ENCODE measurements around the gene MAP2K5. TPM values are rescaled to one million over a fixed set of nuclear protein-coding genes. Genes with fewer than 3 reads are reported as not detected.

MAP2K5 gene
- total and polyA plus RNA-seq, 9 of the 15 experiments (the other 6 are each of a cell fraction or from before 2014, with no cell fraction given) = 0.41 to 16.5 (median 7.5) TPM

- TF ChIP-seq IRF2 (CRISPR knock-in tag; IDR thresholded peaks at IDR 0.05) (no peak), GATA2 (CRISPR knock-in tag; IDR thresholded peaks at IDR 0.05) (no peak), LCOR (CRISPR knock-in tag; IDR thresholded peaks at IDR 0.05) (no peak), HDAC8 (tag; IDR thresholded peaks at IDR 0.05) (no peak)
- H3K9ac ChIP-seq (ENCODE audit: insufficient read depth in 1 of 2, low read depth in 2 of 2, low read length in 2 of 2) = no peak overlapping the region
- H3K27ac ChIP-seq (ENCODE audit: extremely low read depth, low read depth, low read length) = no peak overlapping the region
- H3K4me3 ChIP-seq = no peak overlapping the region
- H3K9me3 ChIP-seq (replicated peaks; ENCODE audit: control insufficient read depth, insufficient read depth, low read depth, low read length) = no peaks in the 10 kb centered on the region; the same call in 1 of the 2 replicates
- BruUV-seq (replicated peaks) = no TSS peak
- in situ Hi-C loops (cut with MboI) (loop anchor here (10.0 kb wide), 1 partner anchor 895 kb away; no protein-coding TSS in a partner anchor), intact Hi-C loops (cut with micrococcal nuclease) (loop anchor here (5.0 to 10.0 kb wide), 2 partner anchors 525 to 883 kb away; no protein-coding TSS in a partner anchor)
- no peaks in the 10 kb centered on the region for H3K36me3 ChIP-seq (ENCODE audit: control insufficient read depth, insufficient read depth, low read length)
- DNase-seq (ENCODE audit: extremely low read depth in 1 of 4, low spot score in 3 of 4) = no peak
- H2AFZ ChIP-seq (ENCODE audit: low read depth, low read length) = no peak overlapping the region
- no peaks in the 10 kb centered on the region for H3K79me2 ChIP-seq (ENCODE audit: control insufficient read depth, insufficient read depth, low read length)
- no peaks in the 10 kb centered on the region; the same call in 1 of the 2 replicates for H4K20me1 ChIP-seq (replicated peaks; ENCODE audit: control insufficient read depth, insufficient read depth, low read length)
- ChIA-PET POLR2A (no interaction called here), CTCF (ENCODE audit: low intra/inter-chr PET ratio) (no interaction called here)
- no peaks in the 10 kb centered on the region for H3K9me1 ChIP-seq (ENCODE audit: control insufficient read depth, insufficient read depth, low read length)
- no peak for FAIRE-seq
- 63% methylated on average over 18 of the region's 68 CpGs for WGBS (ENCODE audit: insufficient coverage, low coverage, missing lambda C conversion rate)
- peaks cover 0 to 28% of the 10 kb centered on the region in 2 experiments; a peak in 3 of 5 replicates for H3K4me1 ChIP-seq (replicated peaks in 1 of 2; ENCODE audit: control insufficient read depth in 2 of 2, insufficient read depth in 2 of 2, low read length in 2 of 2)
- no peak overlapping the region for H3K4me2 ChIP-seq (ENCODE audit: insufficient read depth, low read length)
- no peak for ATAC-seq
- peaks cover 2 to 19% of the 10 kb centered on the region in 2 experiments; a peak in 3 of 5 replicates for H3K27me3 ChIP-seq (ENCODE audit: control insufficient read depth in 2 of 2, insufficient read depth in 2 of 2, low read length in 2 of 2)
These were observed 287.4 kb downstream of the MAP2K5 start for GRCh38 chr15:67829647-67830504.
